Measurements from ENCODE around the gene ITPRIPL2. TPM values are rescaled to one million over a fixed set of nuclear protein-coding genes. Genes with fewer than 3 reads are reported as not detected.

The ITPRIPL2 gene
- total and polyA plus RNA-seq, 2 of the 13 experiments (the other 11 are each of a cell fraction or from before 2014, with no cell fraction given), result 5.9 to 12.6 TPM

GRCh38 chr16:19108409-19109287, 5.1 kb upstream of the ITPRIPL2 start (continued):
- TF ChIP-seq NR0B2 (CRISPR knock-in tag; IDR thresholded peaks at IDR 0.05), result 0 out of 2 replicates have a peak, but pooled peaks have one; percentile 43
- TF ChIP-seq JDP2 (CRISPR knock-in tag; IDR thresholded peaks at IDR 0.05; ENCODE audit: borderline replicate concordance), result no peak
- TF ChIP-seq FOXP1 (IDR thresholded peaks at IDR 0.05), result no peak
- peak; percentile 62 for TF ChIP-seq FOXP1 (CRISPR knock-in tag; IDR thresholded peaks at IDR 0.05)
- no peak for TF ChIP-seq ZNF512B (CRISPR knock-in tag; IDR thresholded peaks at IDR 0.05; ENCODE audit: borderline replicate concordance)
- no peak for TF ChIP-seq TCF7L2 (IDR thresholded peaks at IDR 0.05; ENCODE audit: low read depth, low read length)
- peak; percentile 6; the same call in 1 of the 2 replicates for TF ChIP-seq DMAP1 (CRISPR knock-in tag; IDR thresholded peaks at IDR 0.05)
- no peak; the same call in 1 of the 2 replicates for TF ChIP-seq SMYD3 (CRISPR knock-in tag; IDR thresholded peaks at IDR 0.05)
- no peak for TF ChIP-seq SRSF1 (optimal IDR thresholded peaks at IDR 0.05; ENCODE audit: low read depth, low read length)
- TF ChIP-seq ARNT2 (CRISPR knock-in tag; IDR thresholded peaks at IDR 0.05; ENCODE audit: low read depth), result 0 out of 2 replicates have a peak, but pooled peaks have one; percentile 14
- TF ChIP-seq KAT2B (IDR thresholded peaks at IDR 0.05; ENCODE audit: borderline replicate concordance, low read depth, low read length), result no peak
- TF ChIP-seq ZBTB14 (CRISPR knock-in tag; IDR thresholded peaks at IDR 0.05), result no peak
- TF ChIP-seq HDAC1 (CRISPR knock-in tag; IDR thresholded peaks at IDR 0.05), result 0 out of 2 replicates have a peak, but pooled peaks have one; percentile 14
- 0 out of 2 replicates have a peak, but pooled peaks have one; percentile 18 for TF ChIP-seq ZNF501 (CRISPR knock-in tag; IDR thresholded peaks at IDR 0.05)
- TF ChIP-seq SCMH1 (CRISPR knock-in tag; IDR thresholded peaks at IDR 0.05; ENCODE audit: borderline replicate concordance), result no peak
- TF ChIP-seq TRAFD1 (CRISPR knock-in tag; IDR thresholded peaks at IDR 0.05; ENCODE audit: borderline replicate concordance), result no peak
- no peak for TF ChIP-seq ZNF841 (CRISPR knock-in tag; IDR thresholded peaks at IDR 0.05; ENCODE audit: borderline replicate concordance)
- no peak for TF ChIP-seq ZFP82 (CRISPR knock-in tag; IDR thresholded peaks at IDR 0.05; ENCODE audit: borderline replicate concordance)
- TF ChIP-seq FOSL2 (CRISPR knock-in tag; IDR thresholded peaks at IDR 0.05), result peak; percentile 5; the same call in 1 of the 2 replicates
- no peak for TF ChIP-seq SMC3 (IDR thresholded peaks at IDR 0.05; ENCODE audit: low read length)
- TF ChIP-seq MEIS2 (CRISPR knock-in tag; IDR thresholded peaks at IDR 0.05), result no peak
- no peak for TF ChIP-seq SPEN (CRISPR knock-in tag; IDR thresholded peaks at IDR 0.05; ENCODE audit: low read depth)
- no peak for TF ChIP-seq ZSCAN21 (CRISPR knock-in tag; IDR thresholded peaks at IDR 0.05; ENCODE audit: borderline replicate concordance)

Measured in HepG2 (cell line).